Activated CD4-positive, alpha-beta T cell treated with anti-CD3 and anti-CD28 coated beads for 24 hours (primary cell): ENCODE results near the gene MARCKSL1.
"Not testable (repeated sequence)": the region's sequence is repeated elsewhere in the genome, so short reads cannot be mapped to it uniquely, and the experiment has no call there.

Source experiments
- DNase-seq, 2 donors: peaks; one replicate each; pipeline ENCODE4 v3.0.0-alpha.2; 2020; ENCODE audit warnings: low read depth in 2 of 2

Gene MARCKSL1, protein sequence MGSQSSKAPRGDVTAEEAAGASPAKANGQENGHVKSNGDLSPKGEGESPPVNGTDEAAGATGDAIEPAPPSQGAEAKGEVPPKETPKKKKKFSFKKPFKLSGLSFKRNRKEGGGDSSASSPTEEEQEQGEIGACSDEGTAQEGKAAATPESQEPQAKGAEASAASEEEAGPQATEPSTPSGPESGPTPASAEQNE

DNA sequence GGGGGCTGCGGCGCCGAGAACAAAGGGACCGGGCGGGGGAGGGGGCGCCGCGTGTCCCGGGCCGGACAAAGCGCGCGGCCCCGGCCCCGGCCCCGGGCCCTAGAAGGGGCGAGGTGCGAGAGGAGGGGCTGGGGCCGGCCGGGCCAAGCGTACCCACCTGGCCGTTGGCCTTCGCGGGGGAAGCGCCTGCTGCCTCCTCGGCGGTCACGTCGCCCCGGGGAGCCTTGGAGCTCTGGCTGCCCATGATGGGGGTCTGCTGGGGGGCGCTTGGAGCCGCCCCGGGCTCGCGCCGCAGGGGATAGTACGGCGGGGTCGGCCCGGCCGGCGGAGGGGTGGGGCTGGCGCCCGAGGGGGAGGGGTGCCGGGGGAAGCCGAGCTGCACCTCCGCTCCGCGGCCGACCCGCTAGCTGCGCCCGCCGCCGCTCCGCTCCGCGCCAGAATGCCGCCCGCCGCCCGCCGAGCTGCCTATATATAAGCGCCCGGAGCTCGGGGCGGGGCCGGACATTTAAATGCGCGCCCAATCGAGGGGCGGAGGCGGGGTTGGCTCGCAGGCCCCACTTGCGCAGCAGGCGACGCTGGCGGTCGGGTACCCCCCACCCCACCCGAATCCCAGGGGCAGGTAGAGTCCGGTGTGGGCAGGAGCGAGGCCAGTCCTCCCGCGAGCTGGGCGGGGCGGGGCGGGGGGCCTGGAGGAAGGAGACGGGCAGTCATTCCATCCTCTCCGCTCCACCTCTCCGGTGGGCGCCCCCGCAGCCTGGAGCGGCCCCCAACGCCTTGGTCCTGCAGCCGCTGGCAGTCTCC lies at the start of gene MARCKSL1:
Gene MARCKSL1 (minus strand): TSS at position 444 of the 801 bp plus-strand sequence. CDS start 200 bp downstream, at position 244.
- DNase-seq: peak; percentile 75 to 76

DNA sequence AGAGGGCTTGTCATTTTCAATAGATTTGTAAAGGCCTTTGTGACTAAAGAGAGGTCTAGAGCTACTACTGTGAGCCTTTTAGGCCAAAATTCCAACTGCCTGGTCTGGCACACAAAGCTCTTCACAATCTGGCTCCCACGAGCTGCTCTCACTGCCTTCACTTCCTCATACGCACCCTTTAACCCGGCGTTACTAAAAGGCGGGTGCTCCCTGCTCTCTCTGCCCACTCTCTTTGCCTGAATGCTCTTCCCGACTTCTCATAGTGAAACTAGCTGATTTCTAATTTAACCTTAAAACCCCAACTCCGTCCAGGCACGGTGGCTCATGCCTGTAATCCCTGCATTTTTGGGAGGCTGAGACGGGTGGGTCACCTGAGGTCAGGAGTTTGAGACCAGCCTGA lies 44.0 kb upstream of the MARCKSL1 start:
- DNase-seq: no peak

DNA sequence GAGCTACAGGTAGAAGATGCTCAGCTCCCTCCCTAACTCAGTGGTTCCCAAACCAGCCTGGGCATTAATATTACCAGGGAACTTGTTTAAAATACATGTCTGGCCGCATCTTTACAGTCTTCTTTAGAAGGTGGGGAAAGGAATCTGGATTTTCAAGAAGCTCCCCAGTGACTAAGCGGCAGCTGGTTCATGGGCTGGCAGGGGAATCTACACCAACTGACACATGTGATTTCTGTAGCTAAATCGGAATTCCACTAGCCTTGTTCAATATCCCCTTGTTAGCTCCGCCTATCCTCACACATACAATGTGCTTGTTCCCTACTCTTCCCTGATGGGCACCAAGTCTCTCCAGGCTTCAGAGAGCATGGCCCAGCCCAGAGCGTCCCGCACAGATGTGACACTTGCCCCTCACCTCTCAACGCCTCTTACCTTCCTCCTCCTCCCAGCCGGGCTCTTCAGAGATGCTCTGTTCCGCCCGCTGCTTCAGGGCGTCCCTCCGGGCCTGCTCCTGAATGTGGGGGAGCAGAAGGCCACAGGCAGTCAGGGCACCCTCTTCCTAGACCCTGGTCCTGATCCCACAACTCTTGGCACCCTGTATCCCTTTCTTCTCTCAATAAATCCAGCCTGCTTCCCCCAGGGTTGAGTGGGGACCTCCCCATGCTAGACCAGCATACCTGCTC lies 41.6 kb upstream of the MARCKSL1 start:
- no peak for DNase-seq

DNA sequence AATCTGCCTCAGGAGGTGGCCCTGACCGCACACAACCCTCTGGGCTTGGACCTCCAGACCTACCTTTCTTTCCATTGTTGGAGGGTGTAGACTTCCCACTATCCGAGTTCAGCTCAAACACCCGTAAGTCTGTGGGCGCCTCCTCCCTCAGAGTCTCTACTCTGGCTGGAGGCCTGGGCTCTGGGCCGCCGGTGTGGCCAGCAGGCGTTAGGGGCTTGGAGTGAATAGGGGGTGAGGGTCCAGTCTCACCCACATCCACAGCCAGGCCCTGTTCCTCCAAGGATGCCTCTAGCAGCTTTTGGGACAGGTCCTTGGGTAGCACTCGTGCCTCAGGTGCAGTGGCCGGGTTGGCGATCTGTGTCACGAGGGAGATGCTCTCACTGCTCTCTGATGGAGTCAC lies 40.2 kb upstream of the MARCKSL1 start:
- DNase-seq: no peak

DNA sequence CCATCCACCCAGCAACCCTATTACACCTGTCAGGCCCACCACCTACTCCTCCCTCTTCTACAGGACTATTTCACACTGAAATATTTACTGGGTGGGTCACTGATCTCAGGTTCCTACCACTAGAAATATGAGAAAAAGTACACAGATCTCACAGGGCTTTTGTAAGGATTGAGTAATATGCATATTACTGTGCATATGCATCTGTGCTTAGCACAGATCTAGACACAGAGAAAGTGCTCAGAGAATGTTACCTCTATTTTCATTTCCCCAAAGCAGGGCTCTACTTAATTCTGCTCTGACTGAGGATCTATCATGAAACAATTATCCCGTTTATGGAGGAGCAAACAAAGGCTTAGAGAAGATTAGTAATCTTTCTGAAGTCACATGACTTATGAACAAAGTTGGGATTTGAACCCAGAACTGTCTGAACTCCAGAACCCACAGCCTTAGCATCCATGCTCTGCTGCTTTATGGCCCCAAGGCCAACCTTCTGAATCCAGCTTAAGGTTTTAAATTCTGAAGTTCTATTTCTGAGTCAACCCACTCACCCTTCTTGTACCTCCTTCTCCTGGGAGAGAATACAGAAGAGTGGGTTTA lies 38.1 kb upstream of the MARCKSL1 start:
- DNase-seq: no peak

DNA sequence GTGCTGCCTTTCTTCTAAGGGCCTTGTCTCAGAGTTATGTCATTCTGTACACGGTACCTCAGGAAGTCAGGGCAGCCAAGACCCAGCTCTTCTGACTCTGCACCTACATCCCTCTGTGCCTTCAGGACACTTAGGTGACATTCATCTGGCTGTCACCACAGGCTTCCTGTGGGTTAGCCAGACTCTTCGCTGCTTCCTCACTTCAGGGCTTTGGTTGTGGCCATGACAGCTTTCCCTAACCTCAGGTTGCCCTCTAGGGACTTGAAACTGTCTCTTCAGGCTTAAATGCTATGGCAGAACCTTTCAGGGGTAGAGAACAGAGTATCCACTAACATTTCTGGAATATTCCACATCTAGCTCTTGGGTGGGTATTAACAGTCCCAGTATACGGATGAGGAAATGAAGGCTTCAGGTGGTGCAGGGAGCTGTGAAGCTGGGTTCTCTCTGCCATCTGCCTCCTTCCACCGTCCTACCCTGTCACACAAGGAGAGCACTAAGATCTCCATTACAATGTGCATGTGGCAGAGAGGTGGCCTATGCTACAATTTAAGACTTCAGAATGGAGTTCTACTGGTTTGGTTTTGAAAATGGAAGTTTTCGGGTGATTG lies 36.2 kb upstream of the MARCKSL1 start:
- DNase-seq: no peak

DNA sequence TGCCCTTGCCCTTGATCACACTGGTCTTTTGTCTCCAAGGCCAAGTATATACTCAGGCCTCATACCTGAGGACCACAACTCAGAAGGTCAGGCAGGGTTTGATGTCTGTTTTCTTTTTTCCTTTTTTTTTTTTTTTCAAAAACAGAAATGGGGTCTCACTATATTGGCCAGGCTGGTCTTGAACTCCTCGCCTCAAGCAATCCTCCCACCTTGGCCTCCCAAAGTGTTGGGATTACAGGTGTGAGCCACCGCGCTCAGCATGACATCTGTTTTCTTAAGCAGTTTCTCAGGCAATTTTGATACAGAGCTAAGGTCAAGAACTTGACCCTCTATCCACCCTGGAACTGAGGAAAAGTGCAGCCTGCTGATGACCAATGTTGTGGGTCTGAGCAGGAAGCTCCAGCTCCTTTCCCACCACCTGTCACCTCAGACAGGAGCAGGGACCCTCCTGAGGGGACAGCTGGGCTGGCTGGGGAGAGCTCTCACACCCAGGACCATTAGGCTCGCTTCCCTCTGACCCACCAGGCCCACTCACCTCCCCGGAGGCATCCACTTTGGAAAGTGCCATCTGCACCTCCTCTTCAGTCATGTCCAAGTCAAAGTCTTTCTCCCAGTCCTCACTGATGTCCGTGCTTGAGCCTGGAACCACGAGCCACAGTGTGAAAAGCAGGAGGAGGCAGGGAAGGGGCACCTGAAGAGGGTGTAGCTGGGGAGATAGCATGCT lies 32.0 kb upstream of the MARCKSL1 start:
- no peak for DNase-seq

DNA sequence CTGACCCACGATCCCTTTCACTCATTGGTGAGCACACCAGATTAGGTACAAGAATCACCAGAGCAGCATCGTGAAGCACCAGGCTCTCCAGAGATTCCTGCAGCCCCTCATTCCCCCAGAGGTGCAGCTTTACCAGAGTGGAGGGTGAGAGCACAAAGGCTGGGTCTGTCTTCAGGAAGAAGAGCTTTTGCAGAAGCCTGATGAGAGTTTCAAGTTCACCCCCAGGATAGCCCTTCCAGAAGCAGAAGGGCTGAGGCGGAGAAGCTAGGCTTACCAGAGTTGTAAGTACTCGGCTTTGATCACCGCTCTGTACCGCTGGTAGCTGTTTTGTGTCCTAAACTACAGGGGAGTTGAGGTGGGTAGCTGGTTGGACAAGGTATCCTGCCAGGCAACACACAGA lies 29.4 kb upstream of the MARCKSL1 start:
- DNase-seq: no peak

DNA sequence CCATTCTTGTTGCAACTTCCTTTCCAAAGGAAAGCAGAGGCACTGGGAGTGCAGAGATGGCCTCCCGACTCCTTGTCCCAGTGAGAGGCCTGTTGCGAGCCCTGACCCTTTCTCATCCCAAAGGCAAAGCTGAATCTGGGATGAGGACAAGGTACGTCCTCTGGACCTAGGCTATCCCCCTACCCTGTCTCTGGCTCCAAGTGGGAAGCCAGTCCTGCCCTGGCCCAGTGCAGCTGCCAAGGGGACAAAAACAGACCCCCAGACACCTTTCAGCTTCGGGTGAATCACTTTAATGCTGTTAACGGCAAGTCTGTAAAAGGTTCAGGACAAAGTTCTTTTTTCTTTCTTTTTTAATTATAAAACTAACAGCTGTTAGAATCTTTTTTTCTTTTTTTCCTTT lies 28.8 kb upstream of the MARCKSL1 start:
- no peak for DNase-seq

DNA sequence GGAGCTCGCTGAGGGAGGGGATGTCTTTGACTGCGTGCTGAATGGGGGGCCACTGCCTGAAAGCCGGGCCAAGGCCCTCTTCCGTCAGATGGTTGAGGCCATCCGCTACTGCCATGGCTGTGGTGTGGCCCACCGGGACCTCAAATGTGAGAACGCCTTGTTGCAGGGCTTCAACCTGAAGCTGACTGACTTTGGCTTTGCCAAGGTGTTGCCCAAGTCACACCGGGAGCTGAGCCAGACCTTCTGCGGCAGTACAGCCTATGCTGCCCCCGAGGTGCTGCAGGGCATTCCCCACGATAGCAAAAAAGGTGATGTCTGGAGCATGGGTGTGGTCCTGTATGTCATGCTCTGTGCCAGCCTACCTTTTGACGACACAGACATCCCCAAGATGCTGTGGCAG lies 27.7 kb upstream of the MARCKSL1 start:
- no peak for DNase-seq

DNA sequence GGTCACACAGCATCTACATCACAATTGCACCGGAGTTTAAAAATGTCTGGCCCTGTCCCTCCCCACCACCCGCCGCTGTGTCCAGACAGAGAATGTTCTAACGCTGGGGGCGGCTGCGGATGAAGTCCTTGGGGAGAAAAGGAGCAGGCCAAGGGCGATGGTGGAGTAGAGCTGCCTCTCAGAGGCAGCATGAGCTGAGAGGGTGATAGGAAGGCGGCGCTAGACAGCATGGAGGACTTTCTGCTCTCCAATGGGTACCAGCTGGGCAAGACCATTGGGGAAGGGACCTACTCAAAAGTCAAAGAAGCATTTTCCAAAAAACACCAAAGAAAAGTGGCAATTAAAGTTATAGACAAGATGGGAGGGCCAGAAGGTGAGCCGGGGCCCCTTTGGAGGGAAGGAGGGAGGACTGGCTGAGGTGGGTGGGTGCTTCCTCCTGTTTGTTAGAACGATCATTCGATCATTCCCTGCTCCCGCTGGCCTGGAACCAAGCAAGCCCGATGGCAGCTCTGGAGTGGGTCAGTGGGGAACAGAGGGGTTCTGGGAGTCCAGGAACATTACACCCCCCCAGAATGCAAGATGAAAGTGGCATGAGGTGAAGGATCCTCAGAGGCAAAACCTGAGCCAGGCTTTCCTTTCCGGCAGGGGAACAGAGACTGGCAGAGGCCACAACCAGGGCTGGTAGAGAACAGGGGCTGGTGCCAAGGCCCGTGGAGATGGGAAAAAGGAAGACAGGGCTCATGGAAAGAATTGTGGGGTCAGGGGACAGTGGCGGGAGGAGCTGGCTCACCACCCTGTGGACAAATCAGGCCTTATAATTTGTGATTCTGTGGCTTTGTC lies 26.7 kb upstream of the MARCKSL1 start, which contains the start of the genes FAM229A and TSSK3:
Gene FAM229A (minus strand): TSS at position 12 of the 840 bp plus-strand sequence. CDS start 394 bp downstream, outside the sequence.
Gene TSSK3 (plus strand): TSS at position 66 of the 840 bp plus-strand sequence. CDS start 163 bp downstream, at position 229.
- no peak for DNase-seq

DNA sequence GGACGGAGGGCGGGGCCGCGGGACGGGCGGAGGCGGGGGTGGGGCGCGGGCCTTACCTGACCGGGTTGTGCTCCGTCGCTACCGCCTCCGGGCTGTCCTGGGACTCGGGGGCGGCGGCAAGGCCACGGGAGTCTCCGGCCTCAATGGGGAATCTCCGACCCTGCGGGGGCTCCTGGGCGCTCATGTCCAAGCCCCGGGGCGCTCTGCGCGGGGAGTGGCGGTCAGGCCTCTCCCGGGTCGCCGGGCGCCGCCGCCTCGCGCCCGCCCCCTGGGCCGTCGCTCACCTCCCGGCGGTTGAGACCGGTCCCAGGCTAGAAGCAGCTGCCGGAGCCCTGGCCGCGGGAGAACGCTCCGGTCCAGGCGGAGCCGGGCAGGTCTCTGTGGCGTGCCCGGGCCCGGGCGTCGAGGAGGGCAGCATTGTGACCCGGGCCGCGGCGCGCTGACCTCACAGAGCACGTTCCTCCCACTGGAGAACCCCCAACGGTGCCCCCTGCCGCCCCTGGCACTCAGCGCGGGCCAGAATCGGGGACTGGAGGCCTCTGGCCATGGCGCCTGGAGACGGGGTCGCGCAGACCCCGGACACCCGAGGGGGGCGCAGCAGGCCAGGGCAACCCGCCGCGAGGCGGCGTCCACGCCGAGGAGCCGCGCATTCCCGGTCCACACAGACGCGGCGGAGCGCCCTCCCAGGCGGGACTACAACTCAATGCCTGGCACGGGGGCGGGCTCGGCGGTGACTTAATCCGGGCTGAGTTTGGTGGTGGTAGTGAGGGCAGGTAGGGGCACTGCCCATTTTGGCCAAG lies 25.8 kb upstream of the MARCKSL1 start:
- no peak for DNase-seq

DNA sequence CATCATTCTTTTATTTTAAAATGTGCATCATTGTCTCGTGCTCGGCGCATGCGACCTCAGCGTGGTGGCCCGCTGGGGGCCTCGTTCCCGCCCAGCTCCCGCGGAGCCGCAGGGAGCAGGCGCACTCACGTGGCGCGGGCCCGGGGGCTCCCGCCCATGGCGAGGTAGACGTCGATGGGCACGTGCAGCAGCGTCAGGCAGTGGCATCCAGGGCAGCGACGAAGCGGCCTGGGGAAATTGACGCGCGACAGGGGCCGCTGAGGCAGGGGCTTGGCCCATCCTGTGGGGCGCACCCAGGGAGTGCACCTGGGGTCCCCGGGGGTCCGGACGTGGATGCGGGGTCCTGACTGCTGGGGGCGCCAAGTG lies 25.3 kb upstream of the MARCKSL1 start:
- no peak for DNase-seq

DNA sequence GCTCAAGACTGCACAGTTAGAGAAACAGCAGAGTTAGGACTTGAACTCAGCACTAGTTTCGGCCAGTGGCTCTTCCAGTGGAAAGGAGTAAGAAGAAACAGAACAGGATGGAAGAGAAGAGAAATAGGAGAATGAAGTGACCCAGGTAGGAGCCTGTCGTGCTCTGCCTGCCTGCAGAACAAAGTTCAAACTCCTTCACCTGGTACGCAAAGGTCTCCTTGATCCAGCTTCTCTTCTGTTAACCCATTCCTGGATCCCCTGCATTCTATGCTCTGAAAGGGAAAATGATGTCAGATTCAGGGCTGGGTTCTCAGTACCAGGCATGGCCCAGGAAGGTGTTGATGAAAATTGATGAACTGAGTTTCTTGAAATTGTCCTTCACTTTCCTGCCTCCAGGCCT lies 22.4 kb upstream of the MARCKSL1 start:
- DNase-seq: no peak

DNA sequence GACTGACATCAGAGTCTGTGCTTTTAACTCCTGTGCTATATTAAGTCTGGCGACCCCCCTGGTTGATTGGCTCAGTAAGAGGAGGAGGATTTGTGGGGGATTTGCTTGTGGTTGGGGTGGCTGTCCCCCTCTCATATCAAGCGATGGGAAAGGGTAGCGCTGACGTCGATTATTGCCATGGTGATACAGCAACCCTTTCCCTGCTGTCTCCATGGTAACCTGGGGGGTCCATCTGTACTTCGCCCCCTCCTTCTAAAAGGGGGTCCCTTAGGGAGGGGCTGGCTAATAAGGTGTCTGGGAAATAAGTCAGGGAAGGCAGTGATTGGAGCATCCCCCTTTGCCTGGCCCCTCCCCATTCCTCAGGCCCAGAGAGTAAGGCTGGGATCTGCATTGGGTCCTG lies 21.6 kb upstream of the MARCKSL1 start:
- no peak for DNase-seq

DNA sequence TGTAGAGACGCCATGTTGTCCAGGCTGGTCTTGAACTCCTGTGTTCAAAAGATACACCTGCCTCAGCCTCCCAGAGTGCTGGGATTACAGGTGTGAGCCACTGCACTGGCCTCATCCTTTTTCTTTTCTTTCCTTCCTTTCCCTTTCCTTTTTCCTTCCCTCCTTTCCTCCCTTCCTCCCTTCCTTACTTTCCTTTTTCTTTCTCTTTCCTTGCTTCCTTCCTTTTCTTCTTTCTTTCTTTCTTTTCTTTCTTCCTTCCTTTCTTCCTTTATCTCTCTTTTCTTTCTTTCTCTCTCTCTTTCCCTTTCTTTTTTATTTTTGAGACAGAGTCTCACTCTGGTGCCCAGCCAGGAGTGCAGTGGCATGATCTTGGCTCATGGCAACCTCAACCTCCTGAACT lies 20.4 kb upstream of the MARCKSL1 start:
- no peak for DNase-seq

DNA sequence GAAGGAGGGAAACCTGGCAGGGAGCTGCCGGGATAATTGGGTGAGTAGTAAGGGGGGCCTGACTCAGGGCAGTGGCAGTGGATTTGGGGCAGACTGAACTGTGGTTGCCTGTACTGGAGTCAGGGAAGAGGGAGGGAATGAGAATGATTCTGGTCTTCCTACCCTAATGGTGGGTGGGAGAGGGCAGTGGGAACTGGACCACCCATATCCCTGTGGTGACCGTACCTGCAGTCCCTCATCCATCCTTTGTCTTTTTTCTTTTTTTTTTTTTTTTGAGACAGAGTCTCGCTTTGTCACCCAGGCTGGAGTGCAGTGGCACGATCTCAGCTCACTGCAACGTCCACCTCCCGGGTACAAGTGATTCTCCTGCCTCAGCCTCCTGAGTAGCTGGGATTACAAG lies 19.7 kb upstream of the MARCKSL1 start:
- DNase-seq: not testable (repeated sequence)

DNA sequence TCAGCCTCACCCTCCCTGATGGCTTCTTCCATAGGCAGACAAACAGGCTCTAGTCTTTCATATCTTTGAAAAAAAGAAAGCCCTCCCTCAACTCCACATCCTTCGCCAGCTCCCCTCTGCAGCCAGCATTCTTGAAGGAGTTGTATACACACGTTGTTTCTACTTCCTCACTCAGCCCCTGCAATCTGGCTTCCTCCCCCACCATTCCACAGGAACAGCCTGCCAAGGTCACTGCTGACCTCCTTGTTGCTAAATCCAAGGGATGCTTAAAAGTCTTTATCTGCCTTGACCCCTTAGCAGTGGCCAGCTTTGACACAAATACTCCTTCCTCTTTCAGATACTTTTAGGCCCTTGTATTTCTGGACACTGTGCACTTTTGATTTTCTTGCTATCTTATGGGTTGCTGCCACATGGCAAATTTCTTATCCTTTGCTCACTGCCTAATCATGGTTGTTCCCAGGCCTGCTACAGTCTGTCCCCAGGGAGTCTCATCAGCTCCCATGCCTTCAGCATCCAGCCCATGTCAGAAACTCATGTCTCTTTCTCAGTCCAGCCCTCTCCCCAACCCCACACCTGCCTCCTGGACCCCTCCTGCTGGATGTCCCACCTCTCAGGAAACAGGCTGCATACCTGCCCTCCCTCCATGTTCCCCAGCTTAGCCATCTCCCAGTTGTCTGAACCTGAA lies 18.0 kb upstream of the MARCKSL1 start:
- DNase-seq: no peak

DNA sequence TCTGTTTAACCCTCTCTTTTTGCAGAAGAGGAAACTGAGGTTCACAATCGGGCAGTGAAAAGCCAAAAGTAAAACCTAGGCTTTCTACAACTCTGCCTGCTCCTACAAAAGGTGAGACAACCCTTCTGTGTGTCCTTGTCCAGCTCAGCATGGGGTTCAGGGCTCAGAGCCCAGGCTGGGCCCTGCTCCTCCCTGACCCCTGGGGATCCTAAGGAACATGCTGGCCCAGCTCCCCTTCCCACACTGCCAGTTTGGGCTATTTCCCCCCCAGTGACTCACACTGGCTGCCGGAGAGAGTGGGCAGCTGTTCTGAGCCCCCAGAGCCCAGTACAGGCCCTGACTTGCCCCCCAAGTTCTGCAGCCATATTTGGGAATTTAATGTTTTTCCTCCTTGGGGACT lies 17.4 kb upstream of the MARCKSL1 start:
- no peak for DNase-seq
